ENCODE measurements around the gene SCAPER.

- no peak for TF ChIP-seq EP300 (IDR thresholded peaks at IDR 0.05)
- TF ChIP-seq, protein P1, sequence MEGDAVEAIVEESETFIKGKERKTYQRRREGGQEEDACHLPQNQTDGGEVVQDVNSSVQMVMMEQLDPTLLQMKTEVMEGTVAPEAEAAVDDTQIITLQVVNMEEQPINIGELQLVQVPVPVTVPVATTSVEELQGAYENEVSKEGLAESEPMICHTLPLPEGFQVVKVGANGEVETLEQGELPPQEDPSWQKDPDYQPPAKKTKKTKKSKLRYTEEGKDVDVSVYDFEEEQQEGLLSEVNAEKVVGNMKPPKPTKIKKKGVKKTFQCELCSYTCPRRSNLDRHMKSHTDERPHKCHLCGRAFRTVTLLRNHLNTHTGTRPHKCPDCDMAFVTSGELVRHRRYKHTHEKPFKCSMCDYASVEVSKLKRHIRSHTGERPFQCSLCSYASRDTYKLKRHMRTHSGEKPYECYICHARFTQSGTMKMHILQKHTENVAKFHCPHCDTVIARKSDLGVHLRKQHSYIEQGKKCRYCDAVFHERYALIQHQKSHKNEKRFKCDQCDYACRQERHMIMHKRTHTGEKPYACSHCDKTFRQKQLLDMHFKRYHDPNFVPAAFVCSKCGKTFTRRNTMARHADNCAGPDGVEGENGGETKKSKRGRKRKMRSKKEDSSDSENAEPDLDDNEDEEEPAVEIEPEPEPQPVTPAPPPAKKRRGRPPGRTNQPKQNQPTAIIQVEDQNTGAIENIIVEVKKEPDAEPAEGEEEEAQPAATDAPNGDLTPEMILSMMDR (IDR thresholded peaks at IDR 0.05), result no peak
Observed at GRCh38 chr15:76802411-76802810, 102.7 kb downstream of the SCAPER start.

Measured in esophagus muscularis mucosa (tissue), 3 donors.